Measurements from ENCODE around the gene USF1.

DNA sequence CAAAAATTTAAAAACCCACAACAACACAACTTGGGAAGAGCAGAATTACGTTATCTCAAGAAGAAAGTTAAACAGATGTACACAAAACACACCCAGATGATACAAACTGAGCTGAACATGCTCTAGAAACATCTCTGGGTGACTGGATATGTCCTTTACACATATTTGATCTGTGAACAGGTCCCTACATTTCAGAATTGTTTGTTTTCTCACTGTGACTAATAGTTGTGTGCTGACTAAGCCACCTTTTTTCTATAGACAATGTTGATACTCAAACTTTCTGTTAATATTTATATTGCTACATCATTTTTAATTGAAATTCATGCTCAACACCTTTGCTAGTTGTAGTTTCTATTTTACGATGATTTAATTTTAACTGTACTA, 23.8 kb downstream of the USF1 start:
- TF ChIP-seq, protein P1, sequence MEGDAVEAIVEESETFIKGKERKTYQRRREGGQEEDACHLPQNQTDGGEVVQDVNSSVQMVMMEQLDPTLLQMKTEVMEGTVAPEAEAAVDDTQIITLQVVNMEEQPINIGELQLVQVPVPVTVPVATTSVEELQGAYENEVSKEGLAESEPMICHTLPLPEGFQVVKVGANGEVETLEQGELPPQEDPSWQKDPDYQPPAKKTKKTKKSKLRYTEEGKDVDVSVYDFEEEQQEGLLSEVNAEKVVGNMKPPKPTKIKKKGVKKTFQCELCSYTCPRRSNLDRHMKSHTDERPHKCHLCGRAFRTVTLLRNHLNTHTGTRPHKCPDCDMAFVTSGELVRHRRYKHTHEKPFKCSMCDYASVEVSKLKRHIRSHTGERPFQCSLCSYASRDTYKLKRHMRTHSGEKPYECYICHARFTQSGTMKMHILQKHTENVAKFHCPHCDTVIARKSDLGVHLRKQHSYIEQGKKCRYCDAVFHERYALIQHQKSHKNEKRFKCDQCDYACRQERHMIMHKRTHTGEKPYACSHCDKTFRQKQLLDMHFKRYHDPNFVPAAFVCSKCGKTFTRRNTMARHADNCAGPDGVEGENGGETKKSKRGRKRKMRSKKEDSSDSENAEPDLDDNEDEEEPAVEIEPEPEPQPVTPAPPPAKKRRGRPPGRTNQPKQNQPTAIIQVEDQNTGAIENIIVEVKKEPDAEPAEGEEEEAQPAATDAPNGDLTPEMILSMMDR (conservative IDR thresholded peaks at IDR 0.05; ENCODE audit: low read length) = no peak
- no peak for TF ChIP-seq EZH2phosphoT487 (IDR thresholded peaks at IDR 0.05; ENCODE audit: borderline replicate concordance, low read depth, low read length)
